ENCODE results near the gene GLDC.

GLDC gene

DNA sequence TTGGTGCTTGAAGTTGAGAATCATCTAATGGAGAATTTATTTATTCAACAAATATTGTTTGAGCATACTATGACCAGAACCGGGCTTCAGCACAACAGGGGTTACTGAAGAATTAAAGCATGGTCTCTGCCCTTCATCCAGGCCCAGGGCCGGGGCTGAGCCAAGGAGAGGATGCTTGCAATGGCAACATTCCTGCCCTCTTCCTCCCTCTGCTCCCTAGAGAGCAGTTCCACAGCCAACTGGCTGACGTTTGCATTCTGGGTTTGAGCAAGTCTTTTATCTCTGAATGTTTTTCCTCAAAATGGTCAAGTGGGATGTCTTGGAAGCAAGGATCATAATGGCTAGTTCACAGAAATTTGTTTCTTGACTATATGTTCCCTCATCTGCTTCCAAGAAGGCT is 80.7 kb downstream of the GLDC start:
- Histone ChIP-seq H2AFZ (ENCODE audit: low read depth, low read length) (no peak overlapping the region), H3K27ac (ENCODE audit: low read length) (no peak overlapping the region), H3K36me3 (replicated peaks; ENCODE audit: low read depth, low read length) (no peaks in the 10 kb centered on the region), H4K20me1 (ENCODE audit: insufficient read depth, low read length) (no peaks in the 10 kb centered on the region), H3K9me3 (ENCODE audit: insufficient read depth, low read length) (no peaks in the 10 kb centered on the region), H3K79me2 (ENCODE audit: low read length) (no peaks in the 10 kb centered on the region), H3K4me1 (ENCODE audit: low read length) (0 out of 2 replicates have a peak, but pooled peaks cover 2% of the 10 kb centered on the region), H3K27me3 (ENCODE audit: low read depth, low read length) (no peaks in the 10 kb centered on the region), H3K4me2 (ENCODE audit: low read length) (no peak overlapping the region), H3K9ac (ENCODE audit: low read length) (no peak overlapping the region), H3K4me3 (ENCODE audit: low read length) (no peak overlapping the region)
- no peak for TF ChIP-seq EZH2phosphoT487 (IDR thresholded peaks at IDR 0.05; ENCODE audit: low read depth)
- TF ChIP-seq, protein P1, sequence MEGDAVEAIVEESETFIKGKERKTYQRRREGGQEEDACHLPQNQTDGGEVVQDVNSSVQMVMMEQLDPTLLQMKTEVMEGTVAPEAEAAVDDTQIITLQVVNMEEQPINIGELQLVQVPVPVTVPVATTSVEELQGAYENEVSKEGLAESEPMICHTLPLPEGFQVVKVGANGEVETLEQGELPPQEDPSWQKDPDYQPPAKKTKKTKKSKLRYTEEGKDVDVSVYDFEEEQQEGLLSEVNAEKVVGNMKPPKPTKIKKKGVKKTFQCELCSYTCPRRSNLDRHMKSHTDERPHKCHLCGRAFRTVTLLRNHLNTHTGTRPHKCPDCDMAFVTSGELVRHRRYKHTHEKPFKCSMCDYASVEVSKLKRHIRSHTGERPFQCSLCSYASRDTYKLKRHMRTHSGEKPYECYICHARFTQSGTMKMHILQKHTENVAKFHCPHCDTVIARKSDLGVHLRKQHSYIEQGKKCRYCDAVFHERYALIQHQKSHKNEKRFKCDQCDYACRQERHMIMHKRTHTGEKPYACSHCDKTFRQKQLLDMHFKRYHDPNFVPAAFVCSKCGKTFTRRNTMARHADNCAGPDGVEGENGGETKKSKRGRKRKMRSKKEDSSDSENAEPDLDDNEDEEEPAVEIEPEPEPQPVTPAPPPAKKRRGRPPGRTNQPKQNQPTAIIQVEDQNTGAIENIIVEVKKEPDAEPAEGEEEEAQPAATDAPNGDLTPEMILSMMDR (IDR thresholded peaks at IDR 0.05; ENCODE audit: low read depth, low read length), result no peak

DNA sequence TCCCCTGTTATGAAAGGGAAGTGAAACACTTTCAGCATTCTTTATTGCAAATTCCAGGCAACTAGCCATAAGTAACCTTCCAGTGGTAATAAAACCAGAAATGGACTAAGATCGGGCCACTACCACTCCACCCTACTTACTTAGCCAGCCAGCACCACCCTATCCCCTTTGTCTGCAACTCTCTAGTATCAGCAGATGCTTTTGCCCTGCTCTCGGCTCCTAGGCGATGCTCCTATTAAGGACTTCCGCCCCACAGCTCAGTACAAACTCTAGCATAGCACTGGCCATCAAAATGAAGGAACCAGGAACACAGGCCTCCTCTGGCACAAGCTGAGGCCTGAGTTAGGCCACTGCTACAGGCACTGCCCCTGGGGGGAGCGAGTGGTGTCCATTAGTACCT is 81.2 kb downstream of the GLDC start:
- Histone ChIP-seq H3K27ac (ENCODE audit: low read length) (no peak overlapping the region), H4K20me1 (ENCODE audit: insufficient read depth, low read length) (no peaks in the 10 kb centered on the region), H3K4me3 (ENCODE audit: low read length) (no peak overlapping the region), H3K9ac (ENCODE audit: low read length) (no peak overlapping the region), H3K4me2 (ENCODE audit: low read length) (no peak overlapping the region), H3K27me3 (ENCODE audit: low read depth, low read length) (no peaks in the 10 kb centered on the region), H3K4me1 (ENCODE audit: low read length) (0 out of 2 replicates have a peak, but pooled peaks cover 2% of the 10 kb centered on the region), H3K9me3 (ENCODE audit: insufficient read depth, low read length) (no peaks in the 10 kb centered on the region), H3K36me3 (replicated peaks; ENCODE audit: low read depth, low read length) (no peaks in the 10 kb centered on the region), H3K79me2 (ENCODE audit: low read length) (no peaks in the 10 kb centered on the region), H2AFZ (ENCODE audit: low read depth, low read length) (no peak overlapping the region)
- no peak for TF ChIP-seq EZH2phosphoT487 (IDR thresholded peaks at IDR 0.05; ENCODE audit: low read depth)
- TF ChIP-seq, protein P1 (IDR thresholded peaks at IDR 0.05; ENCODE audit: low read depth, low read length), result no peak

DNA sequence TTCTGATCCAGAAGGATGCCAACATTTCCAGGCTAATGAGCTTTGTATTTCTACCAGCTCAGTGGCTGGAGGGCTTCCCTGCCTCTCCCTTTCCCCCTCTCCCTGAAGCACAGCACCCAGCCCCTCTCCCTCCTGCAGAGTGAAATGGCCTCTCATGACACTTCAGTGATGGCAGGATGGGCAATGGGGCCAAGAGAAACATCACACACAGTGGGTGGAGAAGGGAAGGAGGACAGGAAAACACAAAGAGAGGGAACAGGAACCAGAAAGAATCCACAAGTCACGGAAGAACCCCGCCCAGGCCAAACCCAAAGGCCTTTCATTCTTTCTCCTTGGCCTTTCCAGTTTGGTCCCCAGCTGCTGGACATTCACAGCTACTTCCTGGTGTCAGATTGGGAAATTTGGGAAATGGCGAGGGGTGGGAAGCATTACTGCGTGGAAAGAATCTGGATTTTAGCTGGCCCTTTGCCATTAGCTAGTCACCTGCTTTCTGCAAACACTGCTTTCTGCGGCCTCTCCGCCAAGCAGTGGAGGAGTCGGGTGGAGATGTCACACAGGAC is 82.6 kb downstream of the GLDC start:
- Histone ChIP-seq H3K4me2 (ENCODE audit: low read length) (no peak overlapping the region), H2AFZ (ENCODE audit: low read depth, low read length) (no peak overlapping the region), H3K9ac (ENCODE audit: low read length) (no peak overlapping the region), H3K36me3 (replicated peaks; ENCODE audit: low read depth, low read length) (no peaks in the 10 kb centered on the region), H4K20me1 (ENCODE audit: insufficient read depth, low read length) (no peaks in the 10 kb centered on the region), H3K79me2 (ENCODE audit: low read length) (no peaks in the 10 kb centered on the region), H3K4me1 (ENCODE audit: low read length) (0 out of 2 replicates have a peak, but pooled peaks cover 2% of the 10 kb centered on the region), H3K27me3 (ENCODE audit: low read depth, low read length) (no peaks in the 10 kb centered on the region), H3K4me3 (ENCODE audit: low read length) (no peak overlapping the region), H3K27ac (ENCODE audit: low read length) (no peak overlapping the region), H3K9me3 (ENCODE audit: insufficient read depth, low read length) (no peaks in the 10 kb centered on the region)
- TF ChIP-seq, protein P1 (IDR thresholded peaks at IDR 0.05; ENCODE audit: low read depth, low read length), result no peak
- no peak for TF ChIP-seq EZH2phosphoT487 (IDR thresholded peaks at IDR 0.05; ENCODE audit: low read depth)

DNA sequence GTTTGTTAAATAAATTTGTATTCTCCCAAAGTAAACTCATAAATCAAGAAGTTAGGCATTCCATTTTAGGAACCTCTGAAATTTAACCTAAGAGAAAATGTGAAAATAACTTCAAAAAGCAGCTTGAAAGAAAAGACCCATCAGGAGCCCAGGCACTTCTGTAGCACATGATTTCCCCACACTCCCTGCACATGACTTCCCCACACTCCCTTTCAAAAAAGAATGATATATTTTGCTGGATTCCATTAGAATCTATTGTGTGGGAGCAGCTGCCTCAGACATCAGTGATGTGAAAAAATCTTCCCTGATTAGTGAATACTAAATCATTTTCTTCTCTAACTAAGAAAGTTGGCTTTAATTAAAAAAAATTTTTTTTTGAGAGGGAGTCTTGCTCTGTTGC is 83.3 kb downstream of the GLDC start:
- H3K27me3 ChIP-seq (ENCODE audit: low read depth, low read length), result no peaks in the 10 kb centered on the region
- no peaks in the 10 kb centered on the region for H3K79me2 ChIP-seq (ENCODE audit: low read length)
- no peak overlapping the region for H2AFZ ChIP-seq (ENCODE audit: low read depth, low read length)
- H3K4me3 ChIP-seq (ENCODE audit: low read length), result no peak overlapping the region
- H4K20me1 ChIP-seq (ENCODE audit: insufficient read depth, low read length), result no peaks in the 10 kb centered on the region
- no peak overlapping the region for H3K4me2 ChIP-seq (ENCODE audit: low read length)
- no peak overlapping the region for H3K27ac ChIP-seq (ENCODE audit: low read length)
- no peak overlapping the region for H3K9ac ChIP-seq (ENCODE audit: low read length)
- TF ChIP-seq EZH2phosphoT487 (IDR thresholded peaks at IDR 0.05; ENCODE audit: low read depth), result no peak
- TF ChIP-seq, protein P1 (IDR thresholded peaks at IDR 0.05; ENCODE audit: low read depth, low read length), result no peak
- no peaks in the 10 kb centered on the region for H3K36me3 ChIP-seq (replicated peaks; ENCODE audit: low read depth, low read length)
- H3K9me3 ChIP-seq (ENCODE audit: insufficient read depth, low read length), result no peaks in the 10 kb centered on the region
- H3K4me1 ChIP-seq (ENCODE audit: low read length), result 0 out of 2 replicates have a peak, but pooled peaks cover 2% of the 10 kb centered on the region

Data from OCI-LY3 (cell line).